GM21367 (cell line): Measurements from ENCODE around the gene PDLIM5.
"Not testable (repeated sequence)": the region's sequence is repeated elsewhere in the genome, so short reads cannot be mapped to it uniquely, and the experiment has no call there.

Experiments used
- ATAC-seq: cut with Tn5 transposase; IDR thresholded peaks from one replicate; pipeline ENCODE4 v1.9.1; 2021; ENCODE audit not compliant: unreplicated experiment

PDLIM5 gene

GRCh38 chr4:94583914-94584641, 132.3 kb downstream of the PDLIM5 start:
- no peak for ATAC-seq

- no peak for ATAC-seq
Measured at GRCh38 chr4:94588896-94589693, 137.4 kb downstream of the PDLIM5 start.

- no peak for ATAC-seq
Measured at GRCh38 chr4:94590493-94590892, 138.8 kb downstream of the PDLIM5 start.

GRCh38 chr4:94591289-94591688, 139.5 kb downstream of the PDLIM5 start:
- no peak for ATAC-seq

- no peak for ATAC-seq
Measured at GRCh38 chr4:94595013-94595412, 143.3 kb downstream of the PDLIM5 start.

- ATAC-seq = peak; percentile 72
Measured at GRCh38 chr4:94595880-94596483, 144.2 kb downstream of the PDLIM5 start.

GRCh38 chr4:94598758-94599157, 147.0 kb downstream of the PDLIM5 start:
- no peak for ATAC-seq

- ATAC-seq = no peak
Measured at GRCh38 chr4:94603170-94603747, 151.5 kb downstream of the PDLIM5 start.

GRCh38 chr4:94605241-94605805, 153.6 kb downstream of the PDLIM5 start:
- no peak for ATAC-seq

GRCh38 chr4:94610145-94610544, 158.4 kb downstream of the PDLIM5 start:
- ATAC-seq = no peak

GRCh38 chr4:94613248-94613647, 161.5 kb downstream of the PDLIM5 start:
- ATAC-seq = no peak

GRCh38 chr4:94615451-94615850, 163.7 kb downstream of the PDLIM5 start:
- ATAC-seq = no peak

GRCh38 chr4:94621491-94622080, 169.8 kb downstream of the PDLIM5 start:
- ATAC-seq = no peak

GRCh38 chr4:94623126-94623911, 171.6 kb downstream of the PDLIM5 start:
- no peak for ATAC-seq

- no peak for ATAC-seq
Measured at GRCh38 chr4:94626942-94627341, 175.2 kb downstream of the PDLIM5 start.

- ATAC-seq = not testable (repeated sequence)
Measured at GRCh38 chr4:94629058-94629457, 177.3 kb downstream of the PDLIM5 start.

GRCh38 chr4:94629837-94630236, 178.1 kb downstream of the PDLIM5 start:
- no peak for ATAC-seq

GRCh38 chr4:94634271-94634670, 182.5 kb downstream of the PDLIM5 start:
- ATAC-seq = no peak

- ATAC-seq = no peak
Measured at GRCh38 chr4:94635177-94635576, 183.4 kb downstream of the PDLIM5 start.

GRCh38 chr4:94636004-94636403, 184.3 kb downstream of the PDLIM5 start:
- no peak for ATAC-seq
